HG03280 (cell line): ENCODE results near the gene GRAMD1A.
"Not testable (repeated sequence)": the region's sequence is repeated elsewhere in the genome, so short reads cannot be mapped to it uniquely, and the experiment has no call there.

ENCODE experiments used
- ATAC-seq: cut with Tn5 transposase; IDR thresholded peaks from one replicate; pipeline ENCODE4 v1.9.1; 2021; ENCODE audit warnings: mild to moderate bottlenecking, moderate library complexity; ENCODE audit not compliant: unreplicated experiment

Gene GRAMD1A

GRCh38 chr19:35000647-35001501 lies 751 bp downstream of the GRAMD1A start:
- no peak for ATAC-seq

GRCh38 chr19:35002037-35002535 lies 2.0 kb downstream of the GRAMD1A start:
- ATAC-seq = no peak

- no peak for ATAC-seq
Measured at GRCh38 chr19:35004517-35005255, 4.6 kb downstream of the GRAMD1A start.

GRCh38 chr19:35005256-35005977 lies 5.3 kb downstream of the GRAMD1A start:
- no peak for ATAC-seq

- not testable (repeated sequence) for ATAC-seq
Measured at GRCh38 chr19:35006007-35006341, 5.9 kb downstream of the GRAMD1A start.

- no peak for ATAC-seq
Measured at GRCh38 chr19:35006342-35006998, 6.3 kb downstream of the GRAMD1A start.

- ATAC-seq = no peak
Measured at GRCh38 chr19:35006999-35007365, 6.9 kb downstream of the GRAMD1A start.

- ATAC-seq = not testable (repeated sequence)
Measured at GRCh38 chr19:35007427-35007826, 7.3 kb downstream of the GRAMD1A start.

GRCh38 chr19:35008891-35009341 lies 8.8 kb downstream of the GRAMD1A start:
- ATAC-seq = no peak

GRCh38 chr19:35009424-35010415 lies 9.6 kb downstream of the GRAMD1A start:
- no peak for ATAC-seq

- ATAC-seq = no peak
Measured at GRCh38 chr19:35011091-35011689, 11.1 kb downstream of the GRAMD1A start.

GRCh38 chr19:35011737-35012682 lies 11.9 kb downstream of the GRAMD1A start:
- ATAC-seq = no peak

GRCh38 chr19:35013041-35013819 lies 13.1 kb downstream of the GRAMD1A start:
- ATAC-seq = no peak

GRCh38 chr19:35013820-35014754 lies 14.0 kb downstream of the GRAMD1A start:
- no peak for ATAC-seq

- not testable (repeated sequence) for ATAC-seq
Measured at GRCh38 chr19:35014774-35015173, 14.7 kb downstream of the GRAMD1A start.

- no peak for ATAC-seq
Measured at GRCh38 chr19:35015270-35015953, 15.3 kb downstream of the GRAMD1A start.
